Thyroid gland (tissue), 4 donors: ENCODE data around the gene ANKS4B. TPM values are rescaled to one million over a fixed set of nuclear protein-coding genes. Genes with fewer than 3 reads are reported as not detected.

ENCODE experiments used
- DNase-seq, 2 donors: peaks; one replicate each; pipeline ENCODE4 v3.0.0-alpha.2; 2019
- H3K27ac ChIP-seq, 3 donors: fragments of 200-600 bp; sonication (generic); 1 replicate in 2 of 3; 2 replicates in 1 of 3; pipeline ENCODE4 v1.5.1; 2016 to 2019; ENCODE audit warnings: mild to moderate bottlenecking in 1 of 3, moderate library complexity in 1 of 3
- H3K27me3 ChIP-seq: fragments of 200-600 bp; sonication (generic); one replicate; pipeline ENCODE4 v1.5.1; 2019
- H3K36me3 ChIP-seq, 2 donors: fragments of 200-600 bp; sonication (generic); one replicate each; pipeline ENCODE4 v1.5.1; 2016 to 2019
- H3K4me1 ChIP-seq, 2 donors: fragments of 200-600 bp; sonication (generic); one replicate each; pipeline ENCODE4 v1.5.1; 2017 to 2019
- H3K4me3 ChIP-seq, 3 donors: fragments of 200-600 bp; sonication (generic); replicated peaks in 1 of 3; 1 replicate in 2 of 3; 2 replicates in 1 of 3; pipeline ENCODE4 v1.5.1; 2016; ENCODE audit warnings: mild to moderate bottlenecking in 1 of 3
- H3K9me3 ChIP-seq: fragments of 200-600 bp; sonication (generic); one replicate; pipeline ENCODE4 v1.5.1; 2017
- CTCF ChIP-seq, 6 experiments: fragments of 200-600 bp in 3 of 6; fragments of 450-650 bp in 3 of 6; sonication (generic) in 3 of 6; IDR thresholded peaks; one replicate each; pipeline ENCODE4 v1.5.1; 2016 to 2019; ENCODE audit warnings: antibody characterized with exemption in 6 of 6, mild to moderate bottlenecking in 2 of 6, inconsistent platforms in 1 of 6, moderate library complexity in 1 of 6
- POLR2A ChIP-seq, 2 donors: fragments of 450-650 bp; IDR thresholded peaks; one replicate each; pipeline ENCODE4 v1.6.1; 2017; ENCODE audit warnings: antibody characterized with exemption in 2 of 2, mild to moderate bottlenecking in 2 of 2, moderate library complexity in 1 of 2
- WGBS, 2 donors: methylation state at CpG; one replicate each; pipeline ENCODE4 v1.1.5; 2017; 5-methylcytosine and 5-hydroxymethylcytosine counted together
- intact Hi-C: fragments of 100-400 bp; cut with DNase I; formaldehyde crosslinking; loops from one replicate; pipeline ENCODE4 v1.15.1; 2023
- total RNA-seq, 4 donors: library from RNA; depleted of rRNA; stranded (reverse); fragments of >200 nt; gene quantifications; one replicate each; pipeline ENCODE4 v1.2.3, GENCODE V29; 2016

Gene ANKS4B
- total RNA-seq, 4 donors from 2014 or later = not detected

GRCh38 chr16:21257284-21257683 lies 23.8 kb downstream of the ANKS4B start:
- Histone ChIP-seq H3K36me3 (no peaks in the 10 kb centered on the region), H3K27ac (no peak overlapping the region), H3K4me3 (no peak overlapping the region), H3K9me3 (no peaks in the 10 kb centered on the region), H3K27me3 (no peaks in the 10 kb centered on the region), H3K4me1 (no peaks in the 10 kb centered on the region)
- WGBS, 2 donors = 90 to 94% methylated on average over 4 of the region's 4 CpGs
- DNase-seq = no peak
- no peak for TF ChIP-seq CTCF (IDR thresholded peaks at IDR 0.05)
- TF ChIP-seq POLR2A (IDR thresholded peaks at IDR 0.05) = no peak
- intact Hi-C loops = no loop called here

GRCh38 chr16:21260870-21261791 lies 27.6 kb downstream of the ANKS4B start:
- intact Hi-C loops = no loop called here
- Histone ChIP-seq H3K27me3 (no peaks in the 10 kb centered on the region), H3K36me3 (no peaks in the 10 kb centered on the region), H3K4me3 (no peak overlapping the region), H3K4me1 (no peaks in the 10 kb centered on the region), H3K9me3 (no peaks in the 10 kb centered on the region), H3K27ac (no peak overlapping the region)
- DNase-seq = no peak
- TF ChIP-seq CTCF (IDR thresholded peaks at IDR 0.05) (no peak), POLR2A (IDR thresholded peaks at IDR 0.05) (no peak)
- WGBS, 2 donors = 86% methylated on average over 9 of the region's 9 CpGs

DNA sequence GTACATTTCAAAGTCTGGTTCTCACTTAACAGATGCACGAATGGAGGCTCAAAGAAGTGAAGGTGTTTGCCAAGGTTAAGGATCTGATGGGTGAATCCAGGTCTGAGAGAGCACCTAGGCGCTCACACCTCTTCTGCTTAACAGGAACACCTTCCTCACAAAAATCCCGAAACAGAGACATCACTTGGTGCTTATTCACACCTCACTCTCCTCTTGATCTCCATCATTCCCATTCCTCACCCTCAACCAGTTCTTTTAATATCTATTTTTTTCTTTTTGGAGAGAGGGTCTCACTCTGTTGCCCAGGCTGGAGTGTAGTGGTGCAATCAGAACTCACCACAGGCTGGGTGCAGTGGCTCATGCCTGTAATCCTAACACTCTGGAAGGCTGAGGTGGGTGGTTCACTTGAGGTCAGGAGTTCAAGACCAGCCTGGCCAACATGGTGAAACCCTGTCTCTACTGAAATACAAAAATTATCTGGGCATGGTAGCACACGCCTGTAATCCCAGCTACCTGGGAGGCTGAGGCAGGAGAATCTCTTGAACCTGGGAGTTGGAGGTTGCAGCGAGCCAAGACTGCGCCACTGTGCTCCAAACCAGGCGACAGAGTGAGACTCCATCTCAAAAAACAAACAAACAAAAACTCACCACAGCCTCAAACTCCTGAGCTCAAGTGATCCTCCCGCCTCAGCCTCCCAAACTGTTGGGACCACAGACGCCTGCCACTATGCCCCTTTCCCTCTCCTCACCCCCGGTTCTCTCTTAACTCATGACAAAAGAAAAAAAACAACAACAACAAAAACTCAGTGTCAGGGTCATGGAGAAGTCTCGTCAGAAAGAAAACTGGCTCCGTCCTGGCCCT lies 29.5 kb downstream of the ANKS4B start:
- no peaks in the 10 kb centered on the region for H3K4me1 ChIP-seq
- H3K27ac ChIP-seq = no peak overlapping the region
- H3K27me3 ChIP-seq = no peaks in the 10 kb centered on the region
- intact Hi-C loops = no loop called here
- DNase-seq = no peak
- H3K36me3 ChIP-seq = no peaks in the 10 kb centered on the region
- 84 to 86% methylated on average over 12 of the region's 12 CpGs for WGBS, 2 donors
- H3K9me3 ChIP-seq = no peaks in the 10 kb centered on the region
- H3K4me3 ChIP-seq = no peak overlapping the region
- TF ChIP-seq POLR2A (IDR thresholded peaks at IDR 0.05) (no peak), CTCF (IDR thresholded peaks at IDR 0.05) (no peak)

DNA sequence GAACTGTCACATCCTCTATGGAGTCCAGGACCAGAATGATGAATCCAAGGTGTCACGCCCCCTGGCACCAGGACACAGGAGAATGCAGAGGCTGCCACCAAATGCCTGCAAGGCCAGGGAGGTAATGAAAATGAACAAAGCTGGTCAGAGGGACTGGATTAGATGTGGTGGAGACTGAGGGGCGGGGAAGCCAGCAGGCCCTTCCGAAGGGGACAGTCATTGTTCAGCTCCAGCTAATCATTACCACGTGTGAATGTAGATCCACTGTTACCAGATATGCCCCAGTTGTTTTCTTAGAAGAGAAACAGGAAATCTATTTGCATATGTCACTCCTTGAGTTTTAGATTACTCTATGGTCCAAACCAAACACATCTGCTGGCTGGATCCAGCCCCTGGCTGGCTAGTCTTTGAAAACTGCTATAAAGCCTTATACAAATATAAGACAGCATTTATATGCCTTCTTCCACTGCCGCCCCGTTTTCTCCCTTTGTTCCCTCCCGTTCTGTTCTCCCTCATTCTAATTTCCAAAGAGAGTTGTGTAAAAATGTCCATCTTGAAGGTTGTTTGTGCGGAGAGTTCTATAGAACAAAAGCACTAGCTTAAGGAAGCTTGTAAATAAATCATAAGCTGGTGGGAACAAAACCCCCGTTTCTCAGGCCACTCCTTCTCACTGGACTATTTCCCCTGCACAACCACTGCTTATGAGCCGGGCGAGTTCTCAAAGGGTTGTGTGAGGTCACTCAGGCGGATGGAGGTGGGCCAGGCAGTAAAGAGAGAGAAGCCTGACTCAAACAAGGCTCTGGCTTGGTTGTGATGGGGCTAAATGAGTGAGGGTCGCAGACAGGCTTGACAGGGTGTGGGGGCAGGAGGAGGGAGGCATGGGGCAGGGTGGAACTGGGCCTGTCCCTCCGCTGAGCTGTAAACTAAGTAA lies 30.4 kb downstream of the ANKS4B start:
- Histone ChIP-seq H3K4me3 (no peak overlapping the region), H3K27me3 (no peaks in the 10 kb centered on the region), H3K4me1 (no peaks in the 10 kb centered on the region), H3K27ac (no peak overlapping the region), H3K9me3 (no peaks in the 10 kb centered on the region), H3K36me3 (no peaks in the 10 kb centered on the region)
- 57 to 59% methylated on average over 14 of the region's 14 CpGs for WGBS, 2 donors
- TF ChIP-seq POLR2A (IDR thresholded peaks at IDR 0.05) (no peak), CTCF (IDR thresholded peaks at IDR 0.05) (no peak)
- no peak for DNase-seq
- intact Hi-C loops = no loop called here
